GM19238 (cell line): ENCODE data around the gene TXLNB.
"Not testable (repeated sequence)": the region's sequence is repeated elsewhere in the genome, so short reads cannot be mapped to it uniquely, and the experiment has no call there.

ENCODE experiments used
- DNase-seq: peaks from one replicate; pipeline ENCODE4 v3.0.0; 2011; ENCODE audit warnings: low spot score; ENCODE audit not compliant: insufficient read length

The TXLNB gene

GRCh38 chr6:139311831-139312230 is 20.0 kb upstream of the TXLNB start:
- DNase-seq, result no peak

- no peak for DNase-seq
Observed at GRCh38 chr6:139308936-139309603, 17.3 kb upstream of the TXLNB start.

- no peak for DNase-seq
Observed at GRCh38 chr6:139308286-139308916, 16.6 kb upstream of the TXLNB start.

GRCh38 chr6:139306291-139306981 is 14.6 kb upstream of the TXLNB start:
- no peak for DNase-seq

GRCh38 chr6:139303185-139303584 is 11.4 kb upstream of the TXLNB start:
- no peak for DNase-seq

GRCh38 chr6:139297921-139298320 is 6.1 kb upstream of the TXLNB start:
- DNase-seq, result no peak

GRCh38 chr6:139296927-139297326 is 5.1 kb upstream of the TXLNB start:
- no peak for DNase-seq

GRCh38 chr6:139295901-139296300 is 4.1 kb upstream of the TXLNB start:
- no peak for DNase-seq

GRCh38 chr6:139294090-139294489 is 2.3 kb upstream of the TXLNB start:
- no peak for DNase-seq

GRCh38 chr6:139293230-139293629 is 1.4 kb upstream of the TXLNB start:
- DNase-seq, result not testable (repeated sequence)

- peak; percentile 40 for DNase-seq
Observed at GRCh38 chr6:139290787-139291311, 949 bp downstream of the TXLNB start.

GRCh38 chr6:139289233-139289632 is 2.6 kb downstream of the TXLNB start:
- no peak for DNase-seq

GRCh38 chr6:139288496-139289040 is 3.2 kb downstream of the TXLNB start:
- DNase-seq, result no peak

- no peak for DNase-seq
Observed at GRCh38 chr6:139287868-139288267, 3.9 kb downstream of the TXLNB start.

GRCh38 chr6:139286438-139286837 is 5.4 kb downstream of the TXLNB start:
- not testable (repeated sequence) for DNase-seq

GRCh38 chr6:139285590-139285989 is 6.2 kb downstream of the TXLNB start:
- DNase-seq, result no peak

- no peak for DNase-seq
Observed at GRCh38 chr6:139284789-139285188, 7.0 kb downstream of the TXLNB start.

- no peak for DNase-seq
Observed at GRCh38 chr6:139282684-139283083, 9.1 kb downstream of the TXLNB start.

- DNase-seq, result no peak
Observed at GRCh38 chr6:139278190-139278589, 13.6 kb downstream of the TXLNB start.

- DNase-seq, result no peak
Observed at GRCh38 chr6:139277587-139277986, 14.2 kb downstream of the TXLNB start.

GRCh38 chr6:139277161-139277560 is 14.6 kb downstream of the TXLNB start:
- no peak for DNase-seq
